Esophagus squamous epithelium (tissue), 4 donors: ENCODE results near the gene CD34.

ENCODE experiments used
- POLR2A ChIP-seq, 4 donors: fragments of 450-650 bp; IDR thresholded peaks; one replicate each; pipeline ENCODE4 v1.6.1; 2017; ENCODE audit warnings: antibody characterized with exemption in 4 of 4, mild to moderate bottlenecking in 4 of 4, moderate library complexity in 3 of 4
- TF ChIP-seq, protein P1 (sequence below), 6 experiments: fragments of 450-650 bp in 4 of 6; fragments of 200-600 bp in 2 of 6; sonication (generic) in 2 of 6; IDR thresholded peaks; one replicate each; pipeline ENCODE4 v1.5.1; 2016 to 2019; ENCODE audit warnings: antibody characterized with exemption in 6 of 6, mild to moderate bottlenecking in 4 of 6, moderate library complexity in 4 of 6

DNA sequence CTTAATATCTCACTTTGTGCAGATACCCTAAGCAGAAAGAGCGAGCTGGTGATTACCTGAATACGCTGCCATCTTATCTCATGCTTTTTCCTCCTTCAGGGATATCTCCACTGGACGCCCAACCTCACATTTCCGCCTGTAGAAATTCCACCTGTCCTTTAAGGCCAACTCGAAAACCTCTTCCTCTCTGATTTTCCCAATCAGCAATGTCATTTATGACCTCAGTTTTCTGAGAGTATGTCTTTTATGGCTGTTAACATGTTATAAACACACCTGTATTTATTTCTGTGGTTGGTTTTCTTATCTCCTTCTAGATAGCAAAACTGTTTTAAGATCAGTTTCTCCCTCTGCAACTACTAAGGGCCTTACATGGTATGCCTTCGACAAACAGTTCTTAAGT is 41.1 kb downstream of the CD34 start:
- TF ChIP-seq, protein P1, sequence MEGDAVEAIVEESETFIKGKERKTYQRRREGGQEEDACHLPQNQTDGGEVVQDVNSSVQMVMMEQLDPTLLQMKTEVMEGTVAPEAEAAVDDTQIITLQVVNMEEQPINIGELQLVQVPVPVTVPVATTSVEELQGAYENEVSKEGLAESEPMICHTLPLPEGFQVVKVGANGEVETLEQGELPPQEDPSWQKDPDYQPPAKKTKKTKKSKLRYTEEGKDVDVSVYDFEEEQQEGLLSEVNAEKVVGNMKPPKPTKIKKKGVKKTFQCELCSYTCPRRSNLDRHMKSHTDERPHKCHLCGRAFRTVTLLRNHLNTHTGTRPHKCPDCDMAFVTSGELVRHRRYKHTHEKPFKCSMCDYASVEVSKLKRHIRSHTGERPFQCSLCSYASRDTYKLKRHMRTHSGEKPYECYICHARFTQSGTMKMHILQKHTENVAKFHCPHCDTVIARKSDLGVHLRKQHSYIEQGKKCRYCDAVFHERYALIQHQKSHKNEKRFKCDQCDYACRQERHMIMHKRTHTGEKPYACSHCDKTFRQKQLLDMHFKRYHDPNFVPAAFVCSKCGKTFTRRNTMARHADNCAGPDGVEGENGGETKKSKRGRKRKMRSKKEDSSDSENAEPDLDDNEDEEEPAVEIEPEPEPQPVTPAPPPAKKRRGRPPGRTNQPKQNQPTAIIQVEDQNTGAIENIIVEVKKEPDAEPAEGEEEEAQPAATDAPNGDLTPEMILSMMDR (IDR thresholded peaks at IDR 0.05), result no peak
- no peak for TF ChIP-seq POLR2A (IDR thresholded peaks at IDR 0.05)
